ENCODE data around the gene POU2F1.

POU2F1 gene

GRCh38 chr1:167442854-167443565, 222.3 kb downstream of the POU2F1 start:
- no peak for DNase-seq (ENCODE audit: low read depth)

- DNase-seq (ENCODE audit: low read depth): no peak
These were observed 223.1 kb downstream of the POU2F1 start for GRCh38 chr1:167443757-167444156.

DNA sequence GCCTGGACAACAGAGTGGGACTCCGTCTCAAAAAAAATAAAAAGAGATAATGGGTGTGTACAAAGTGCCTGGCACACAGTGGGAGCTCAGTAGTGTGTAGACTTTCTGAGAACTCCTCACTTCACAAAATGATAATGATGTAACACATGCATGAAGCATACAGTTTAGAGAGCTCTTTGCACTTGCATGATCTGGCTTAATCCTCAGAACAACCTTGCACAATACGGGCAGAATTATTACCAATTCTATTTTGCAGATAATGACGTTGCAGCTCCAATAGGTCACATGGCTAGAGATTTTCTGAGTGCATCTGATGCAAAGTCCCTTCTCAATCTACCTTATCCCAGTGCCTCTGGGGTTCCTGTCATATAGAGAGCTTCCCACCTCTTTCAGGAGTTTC, 226.3 kb downstream of the POU2F1 start:
- no peak for DNase-seq (ENCODE audit: low read depth)

- DNase-seq (ENCODE audit: low read depth): peak; percentile 47
These were observed 226.9 kb downstream of the POU2F1 start for GRCh38 chr1:167447521-167448136.

DNA sequence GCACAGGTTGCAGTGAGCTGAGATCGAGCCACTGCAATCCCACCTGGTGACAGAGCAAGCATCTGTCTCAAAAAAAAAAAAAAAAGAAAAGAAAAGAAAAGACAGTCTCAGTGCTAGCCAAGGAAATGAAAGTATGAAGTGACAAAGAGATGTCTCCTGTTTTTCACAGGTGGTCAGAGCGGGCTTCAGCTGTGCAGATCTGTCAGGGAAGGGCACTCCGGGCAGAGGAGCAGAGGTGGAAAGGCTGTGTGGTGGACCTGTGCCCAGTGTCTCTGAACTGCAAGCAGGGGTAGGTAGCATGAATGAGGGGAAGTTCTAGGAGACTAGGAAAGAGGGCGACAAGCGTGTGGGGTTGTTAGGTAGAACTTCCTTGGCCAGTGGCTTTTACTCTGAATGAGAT, 230.2 kb downstream of the POU2F1 start:
- DNase-seq (ENCODE audit: low read depth): no peak

GRCh38 chr1:167452483-167452882, 231.8 kb downstream of the POU2F1 start:
- no peak for DNase-seq (ENCODE audit: low read depth)

GRCh38 chr1:167453123-167453522, 232.4 kb downstream of the POU2F1 start:
- DNase-seq (ENCODE audit: low read depth): no peak

DNA sequence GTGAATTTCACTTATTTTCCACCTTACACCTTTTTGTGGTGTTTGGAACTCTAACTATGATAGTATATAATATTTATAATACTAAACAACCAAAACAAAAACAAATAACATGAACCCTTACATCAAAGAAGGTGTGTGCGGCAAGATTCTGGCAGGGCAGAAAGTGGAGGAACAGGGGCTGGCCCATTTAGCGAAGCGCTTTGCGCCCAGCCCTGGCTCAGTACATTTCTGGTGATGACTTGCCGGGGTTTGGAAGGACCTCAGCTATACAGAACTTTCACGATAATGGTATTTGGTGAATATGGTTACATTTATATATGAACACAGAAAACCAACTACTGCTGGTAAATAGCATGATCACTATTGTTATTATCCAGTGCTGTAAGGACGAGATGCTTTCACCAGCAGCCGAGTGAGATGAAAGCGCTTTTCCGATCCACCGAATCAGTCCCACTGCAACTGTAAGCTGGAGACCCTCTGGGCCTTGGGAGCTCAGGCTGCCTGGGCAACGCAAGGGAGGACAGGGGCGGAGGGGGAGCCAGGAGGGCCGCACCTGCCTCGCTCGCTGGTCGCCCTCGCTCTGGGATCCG, 233.7 kb downstream of the POU2F1 start:
- no peak for DNase-seq (ENCODE audit: low read depth)

- peak; percentile 72 for DNase-seq (ENCODE audit: low read depth)
These were observed 234.5 kb downstream of the POU2F1 start for GRCh38 chr1:167454894-167455785.

GRCh38 chr1:167455786-167456446, 235.2 kb downstream of the POU2F1 start:
- DNase-seq (ENCODE audit: low read depth): no peak

DNA sequence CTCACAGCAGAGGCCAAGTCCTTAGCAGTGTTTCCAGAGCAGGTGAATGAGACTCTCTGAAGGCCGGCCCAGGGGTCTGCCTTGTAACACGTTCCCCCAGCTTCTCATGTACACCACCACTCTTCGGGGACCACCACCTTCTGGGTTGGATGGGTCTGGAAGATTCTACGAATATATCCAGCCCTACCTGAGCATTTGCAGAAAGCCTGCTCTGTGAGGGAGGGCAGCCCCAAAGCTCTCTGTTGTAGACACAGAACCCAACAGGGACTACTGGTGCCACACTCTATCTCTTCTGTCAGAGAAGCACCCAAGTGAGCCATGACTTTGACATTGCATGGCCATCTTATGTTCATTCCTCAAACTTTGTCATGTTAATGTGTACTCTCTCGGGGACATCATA, 235.8 kb downstream of the POU2F1 start:
- DNase-seq (ENCODE audit: low read depth): no peak

- no peak for DNase-seq (ENCODE audit: low read depth)
These were observed 236.2 kb downstream of the POU2F1 start for GRCh38 chr1:167456926-167457325.

- no peak for DNase-seq (ENCODE audit: low read depth)
These were observed 237.4 kb downstream of the POU2F1 start for GRCh38 chr1:167457936-167458584.

DNA sequence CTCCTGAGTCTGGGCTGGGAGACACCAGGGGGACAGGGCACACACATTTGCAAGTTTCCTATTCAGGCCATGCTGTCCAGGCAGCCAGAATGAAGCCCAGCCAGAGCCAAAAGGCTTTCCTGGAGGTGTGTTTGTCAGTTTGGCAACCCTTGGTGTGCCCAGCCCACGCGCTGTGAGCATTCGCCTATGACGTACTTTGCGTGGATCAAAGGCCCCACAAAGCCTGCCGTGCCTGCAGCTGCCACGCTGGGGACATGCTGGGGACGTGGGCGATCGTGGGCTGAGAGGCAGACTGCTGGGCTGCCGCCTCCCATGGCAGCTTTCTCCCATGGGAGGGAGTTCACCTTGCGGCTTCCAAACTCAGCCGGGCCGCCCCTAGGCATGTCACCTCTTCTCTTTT, 240.2 kb downstream of the POU2F1 start:
- DNase-seq (ENCODE audit: low read depth): peak; percentile 83

DNA sequence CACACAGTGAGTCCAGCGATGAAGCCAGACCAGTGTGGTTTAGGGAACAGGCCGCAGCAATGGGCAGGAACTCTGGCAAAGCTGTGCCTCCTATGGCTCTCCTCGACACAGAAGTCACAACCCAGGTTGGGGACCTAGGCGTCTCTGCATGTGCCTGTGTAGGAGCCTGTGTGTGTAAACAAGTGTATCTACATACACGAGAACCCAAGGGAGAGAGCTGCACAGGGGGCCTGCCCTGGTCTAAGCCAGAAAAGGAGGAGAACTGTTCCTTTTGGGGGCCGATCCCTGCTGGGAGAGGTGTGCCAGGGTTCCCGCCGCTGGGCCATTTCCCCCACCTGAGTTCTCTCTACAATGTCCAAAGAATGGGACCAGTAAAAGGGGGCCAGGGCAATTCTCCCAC, 241.7 kb downstream of the POU2F1 start:
- no peak for DNase-seq (ENCODE audit: low read depth)

GRCh38 chr1:167463080-167463479, 242.4 kb downstream of the POU2F1 start:
- no peak for DNase-seq (ENCODE audit: low read depth)

DNA sequence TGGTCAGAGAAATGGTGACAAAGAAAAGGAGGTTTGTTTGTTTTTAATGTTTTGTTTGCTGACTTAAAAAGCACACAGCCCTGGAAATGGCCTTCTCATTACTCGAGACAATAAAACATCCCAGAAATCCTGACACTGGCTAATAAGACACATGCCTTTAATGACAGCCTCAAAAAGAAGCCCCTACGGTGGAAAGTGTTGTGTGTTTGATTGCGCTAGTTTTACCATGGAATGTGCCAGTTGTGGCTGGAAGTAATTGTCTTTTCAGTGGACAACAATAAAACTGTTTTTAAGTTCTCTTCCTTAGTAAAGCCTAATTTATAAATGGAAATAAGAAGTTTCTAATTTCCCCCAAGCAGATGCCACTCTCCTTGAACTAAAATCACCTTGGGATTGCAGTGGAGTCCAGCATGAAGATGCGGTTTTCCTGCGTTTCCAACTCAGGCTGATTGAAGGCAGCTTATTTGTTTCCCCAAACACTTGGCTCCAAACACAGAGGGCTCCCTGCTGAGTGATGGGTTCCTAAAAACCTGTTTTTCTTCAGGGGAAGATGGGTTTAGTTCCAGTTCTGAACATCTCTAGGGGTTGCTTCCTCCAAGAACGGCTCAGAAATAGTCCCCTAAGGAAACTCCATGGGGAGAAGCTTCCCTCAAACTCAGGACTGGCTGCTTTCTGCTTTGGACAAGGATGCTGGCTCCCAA, 243.3 kb downstream of the POU2F1 start:
- no peak for DNase-seq (ENCODE audit: low read depth)

- no peak for DNase-seq (ENCODE audit: low read depth)
These were observed 244.3 kb downstream of the POU2F1 start for GRCh38 chr1:167465018-167465417.

GRCh38 chr1:167465743-167466142, 245.1 kb downstream of the POU2F1 start:
- no peak for DNase-seq (ENCODE audit: low read depth)

- no peak for DNase-seq (ENCODE audit: low read depth)
These were observed 246.5 kb downstream of the POU2F1 start for GRCh38 chr1:167467126-167467710.

Data from stimulated activated CD4-positive, alpha-beta T cell treated with anti-CD3 and anti-CD28 coated beads, Interleukin-2, amount 100 ng/mL, for 4 hours (primary cell).